Transverse colon (tissue), 4 donors: ENCODE results near the gene MSI2. TPM values are rescaled to one million over a fixed set of nuclear protein-coding genes. Genes with fewer than 3 reads are reported as not detected.

Source experiments
- DNase-seq: peaks from one replicate; pipeline ENCODE4 v3.0.0-alpha.2; 2019
- H3K27ac ChIP-seq, 4 donors: fragments of 200-600 bp; sonication (generic); 2 replicates each; pipeline ENCODE4 v1.5.1; 2016 to 2018; ENCODE audit warnings: inconsistent platforms in 4 of 4
- H3K27me3 ChIP-seq: fragments of 200-600 bp; sonication (generic); 2 replicates; pipeline ENCODE4 v1.5.1; 2017; ENCODE audit warnings: inconsistent platforms
- H3K36me3 ChIP-seq, 4 donors: fragments of 200-600 bp; sonication (generic); 2 replicates each; pipeline ENCODE4 v1.5.1; 2017 to 2019; ENCODE audit warnings: inconsistent platforms in 4 of 4
- H3K4me1 ChIP-seq, 4 donors: fragments of 200-600 bp; sonication (generic); 2 replicates each; pipeline ENCODE4 v1.5.1; 2017 to 2020; ENCODE audit warnings: inconsistent platforms in 4 of 4
- H3K4me3 ChIP-seq, 4 donors: fragments of 200-600 bp; sonication (generic); 1 replicate in 1 of 4; 2 replicates in 3 of 4; pipeline versions ENCODE4 v1.5.1 to v1.6.1; 2017 to 2019; ENCODE audit warnings: inconsistent platforms in 4 of 4
- H3K9me3 ChIP-seq, 2 donors: fragments of 200-600 bp; sonication (generic); 2 replicates each; pipeline ENCODE4 v1.5.1; 2017 to 2019; ENCODE audit warnings: inconsistent platforms in 2 of 2
- EP300 ChIP-seq: sonication (generic); formaldehyde crosslinking; IDR thresholded peaks from one replicate; pipeline ENCODE4 v1.6.1; 2017; ENCODE audit warnings: antibody characterized with exemption, low read depth
- POLR2A ChIP-seq: fragments of 450-650 bp; IDR thresholded peaks from one replicate; pipeline ENCODE4 v1.6.1; 2016; ENCODE audit warnings: antibody characterized with exemption, mild to moderate bottlenecking, moderate library complexity
- POLR2AphosphoS5 ChIP-seq, 3 donors: sonication (generic); formaldehyde crosslinking; IDR thresholded peaks; one replicate each; pipeline ENCODE4 v1.6.1; 2016; ENCODE audit warnings: antibody characterized with exemption in 3 of 3
- WGBS, 2 donors: methylation state at CpG; one replicate each; pipeline ENCODE4 v1.1.5; 2018; ENCODE audit warnings: low coverage in 1 of 2; 5-methylcytosine and 5-hydroxymethylcytosine counted together
- in situ Hi-C, 4 donors: fragments of 200-750 bp; cut with MboI; loops; one replicate each; pipeline versions ENCODE4 v1.15.0 to v1.15.1; 2017; ENCODE audit warnings: low sequenced_read_pairs in 3 of 4, low pct_ligation_motif_present in 1 of 4, low pct_unique_long_range_greater_than_20kb in 1 of 4
- intact Hi-C: fragments of 100-400 bp; cut with DNase I; formaldehyde crosslinking; loops from one replicate; pipeline ENCODE4 v1.15.1; 2023; ENCODE audit warnings: low total_unique reads
- total RNA-seq, 4 donors: library from RNA; depleted of rRNA; stranded (reverse); fragments of >200 nt; gene quantifications; one replicate each; pipeline ENCODE4 v1.1.0, GENCODE V29; 2016
- TF ChIP-seq, protein P1 (sequence below), 5 experiments: fragments of 200-600 bp in 3 of 5; fragments of 450-650 bp in 2 of 5; sonication (generic) in 3 of 5; IDR thresholded peaks; 1 replicate in 2 of 5; 2 replicates in 3 of 5; pipeline ENCODE4 v1.5.1; 2016 to 2017; ENCODE audit warnings: antibody characterized with exemption in 5 of 5, inconsistent platforms in 3 of 5, mild to moderate bottlenecking in 2 of 5, moderate library complexity in 1 of 5

Gene MSI2
- total RNA-seq, 4 donors from 2014 or later = 20.6 to 36.0 (median 29.3) TPM

DNA sequence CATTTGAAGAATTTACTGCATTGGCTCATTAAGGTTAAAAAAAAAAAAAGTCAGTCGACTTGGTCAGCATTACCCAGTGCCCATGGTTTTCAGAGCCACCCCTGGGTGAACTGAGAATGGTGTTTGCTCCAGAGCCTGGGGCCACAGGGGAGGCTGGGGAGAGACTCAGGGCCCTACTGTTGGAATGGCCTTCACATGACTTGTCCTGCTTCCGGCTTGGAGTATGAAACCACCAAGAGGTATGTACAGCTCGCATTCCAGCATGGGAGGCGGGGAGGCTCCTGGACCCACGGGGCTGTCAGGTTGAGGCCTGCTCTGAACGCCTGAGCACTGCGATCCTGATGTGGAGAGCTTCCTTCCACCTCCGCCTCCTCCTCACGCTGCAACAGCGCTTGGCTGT lies 36.8 kb downstream of the MSI2 start:
- no peak for DNase-seq
- Histone ChIP-seq H3K36me3 (peaks cover 0 to 6% (median 0%) of the 10 kb centered on the region in 4 donors), H3K27me3 (no peaks in the 10 kb centered on the region), H3K9me3 (no peaks in the 10 kb centered on the region), H3K27ac (no peak overlapping the region), H3K4me1 (peaks cover 0 to 30% (median 13%) of the 10 kb centered on the region in 4 donors), H3K4me3 (no peak overlapping the region)
- 61 to 92% methylated on average over 2 to 10 of the region's 10 CpGs for WGBS, 2 donors
- in situ Hi-C loops = no loop called here
- intact Hi-C loops = no loop called here
- TF ChIP-seq POLR2AphosphoS5 (IDR thresholded peaks at IDR 0.05) (no peak), POLR2A (no peak), EP300 (no peak)
- TF ChIP-seq, protein P1, sequence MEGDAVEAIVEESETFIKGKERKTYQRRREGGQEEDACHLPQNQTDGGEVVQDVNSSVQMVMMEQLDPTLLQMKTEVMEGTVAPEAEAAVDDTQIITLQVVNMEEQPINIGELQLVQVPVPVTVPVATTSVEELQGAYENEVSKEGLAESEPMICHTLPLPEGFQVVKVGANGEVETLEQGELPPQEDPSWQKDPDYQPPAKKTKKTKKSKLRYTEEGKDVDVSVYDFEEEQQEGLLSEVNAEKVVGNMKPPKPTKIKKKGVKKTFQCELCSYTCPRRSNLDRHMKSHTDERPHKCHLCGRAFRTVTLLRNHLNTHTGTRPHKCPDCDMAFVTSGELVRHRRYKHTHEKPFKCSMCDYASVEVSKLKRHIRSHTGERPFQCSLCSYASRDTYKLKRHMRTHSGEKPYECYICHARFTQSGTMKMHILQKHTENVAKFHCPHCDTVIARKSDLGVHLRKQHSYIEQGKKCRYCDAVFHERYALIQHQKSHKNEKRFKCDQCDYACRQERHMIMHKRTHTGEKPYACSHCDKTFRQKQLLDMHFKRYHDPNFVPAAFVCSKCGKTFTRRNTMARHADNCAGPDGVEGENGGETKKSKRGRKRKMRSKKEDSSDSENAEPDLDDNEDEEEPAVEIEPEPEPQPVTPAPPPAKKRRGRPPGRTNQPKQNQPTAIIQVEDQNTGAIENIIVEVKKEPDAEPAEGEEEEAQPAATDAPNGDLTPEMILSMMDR (IDR thresholded peaks at IDR 0.05) = no peak

- no peak overlapping the region for H3K27ac ChIP-seq
- TF ChIP-seq POLR2AphosphoS5 (IDR thresholded peaks at IDR 0.05) = no peak
- TF ChIP-seq, protein P1 (IDR thresholded peaks at IDR 0.05) = no peak
- TF ChIP-seq POLR2A = no peak
- TF ChIP-seq EP300 = no peak
- H3K9me3 ChIP-seq = no peaks in the 10 kb centered on the region
- peaks cover 0 to 6% (median 0%) of the 10 kb centered on the region in 4 donors for H3K36me3 ChIP-seq
- no peaks in the 10 kb centered on the region for H3K27me3 ChIP-seq
- H3K4me3 ChIP-seq = no peak overlapping the region
- peaks cover 0 to 20% (median 10%) of the 10 kb centered on the region in 4 donors for H3K4me1 ChIP-seq
- no peak for DNase-seq
- WGBS, 2 donors = 61% methylated on average over 7 of the region's 7 CpGs; no CpG with 5 or more reads in 1 of the 2 donors
- intact Hi-C loops = no loop called here
- in situ Hi-C loops = no loop called here
Observed at GRCh38 chr17:57294101-57294500, 37.8 kb downstream of the MSI2 start.

GRCh38 chr17:57294629-57295501 lies 38.5 kb downstream of the MSI2 start:
- peaks cover 0 to 16% (median 7%) of the 10 kb centered on the region in 4 donors for H3K4me1 ChIP-seq
- H3K4me3 ChIP-seq = no peak overlapping the region
- in situ Hi-C loops (no loop called here), intact Hi-C loops (no loop called here)
- no peaks in the 10 kb centered on the region for H3K9me3 ChIP-seq
- no peak overlapping the region for H3K27ac ChIP-seq
- peaks cover 0 to 6% (median 0%) of the 10 kb centered on the region in 4 donors for H3K36me3 ChIP-seq
- WGBS, 2 donors = 74 to 92% methylated on average over 6 to 10 of the region's 10 CpGs
- TF ChIP-seq, protein P1 (IDR thresholded peaks at IDR 0.05) = no peak
- no peak for TF ChIP-seq POLR2AphosphoS5 (IDR thresholded peaks at IDR 0.05)
- no peak for TF ChIP-seq EP300
- DNase-seq = no peak
- no peaks in the 10 kb centered on the region for H3K27me3 ChIP-seq

- Histone ChIP-seq H3K36me3 (peaks cover 0 to 6% (median 0%) of the 10 kb centered on the region in 4 donors), H3K4me3 (no peak overlapping the region), H3K4me1 (peaks cover 0 to 13% (median 7%) of the 10 kb centered on the region in 4 donors), H3K27ac (no peak overlapping the region), H3K27me3 (no peaks in the 10 kb centered on the region), H3K9me3 (no peaks in the 10 kb centered on the region)
- no peak for DNase-seq
- in situ Hi-C loops = no loop called here
- intact Hi-C loops = no loop called here
- 12 to 41% methylated on average over 5 of the region's 5 CpGs for WGBS, 2 donors
- TF ChIP-seq EP300 = no peak
- no peak for TF ChIP-seq POLR2AphosphoS5 (IDR thresholded peaks at IDR 0.05)
- TF ChIP-seq, protein P1 (IDR thresholded peaks at IDR 0.05) = no peak
- no peak for TF ChIP-seq POLR2A
Observed at GRCh38 chr17:57295526-57296023, 39.3 kb downstream of the MSI2 start.
